TTC549 (cell line): ENCODE data around the gene KANK4.

Experiments
- FAIRE-seq: peaks from 2 replicates; lab custom pipeline; 2012; peaks lifted over from hg19 to GRCh38; lab: Jason Lieb, UNC

The KANK4 gene

GRCh38 chr1:62304515-62304914 lies 14.7 kb downstream of the KANK4 start:
- FAIRE-seq, result no peak

- no peak for FAIRE-seq
Measured at GRCh38 chr1:62301726-62302390, 17.4 kb downstream of the KANK4 start.

- no peak for FAIRE-seq
Measured at GRCh38 chr1:62299426-62300200, 19.6 kb downstream of the KANK4 start.

GRCh38 chr1:62295921-62296491 lies 23.2 kb downstream of the KANK4 start:
- no peak for FAIRE-seq

- FAIRE-seq, result no peak
Measured at GRCh38 chr1:62294261-62294660, 25.0 kb downstream of the KANK4 start.

- FAIRE-seq, result no peak
Measured at GRCh38 chr1:62288662-62289061, 30.6 kb downstream of the KANK4 start.

- FAIRE-seq, result no peak
Measured at GRCh38 chr1:62288224-62288623, 31.0 kb downstream of the KANK4 start.

GRCh38 chr1:62286786-62287224 lies 32.4 kb downstream of the KANK4 start:
- FAIRE-seq, result no peak

GRCh38 chr1:62285984-62286785 lies 33.0 kb downstream of the KANK4 start:
- no peak for FAIRE-seq

GRCh38 chr1:62285440-62285839 lies 33.8 kb downstream of the KANK4 start:
- FAIRE-seq, result no peak

- no peak for FAIRE-seq
Measured at GRCh38 chr1:62283986-62284385, 35.2 kb downstream of the KANK4 start.

GRCh38 chr1:62282909-62283755 lies 36.1 kb downstream of the KANK4 start:
- FAIRE-seq, result no peak

GRCh38 chr1:62281922-62282555 lies 37.2 kb downstream of the KANK4 start:
- FAIRE-seq, result no peak

GRCh38 chr1:62280960-62281465 lies 38.2 kb downstream of the KANK4 start:
- no peak for FAIRE-seq

GRCh38 chr1:62280150-62280549 lies 39.1 kb downstream of the KANK4 start:
- no peak for FAIRE-seq

GRCh38 chr1:62276791-62277190 lies 42.4 kb downstream of the KANK4 start:
- FAIRE-seq, result no peak

- no peak for FAIRE-seq
Measured at GRCh38 chr1:62274496-62275485, 44.4 kb downstream of the KANK4 start.

- FAIRE-seq, result no peak
Measured at GRCh38 chr1:62273953-62274352, 45.3 kb downstream of the KANK4 start.

GRCh38 chr1:62271948-62272728 lies 47.1 kb downstream of the KANK4 start:
- FAIRE-seq, result no peak
